Mucosa of descending colon (tissue), 3 donors: ENCODE results near the gene CLDN10. TPM values are rescaled to one million over a fixed set of nuclear protein-coding genes. Genes with fewer than 3 reads are reported as not detected.
"Not testable (repeated sequence)": the region's sequence is repeated elsewhere in the genome, so short reads cannot be mapped to it uniquely, and the experiment has no call there.

ENCODE experiments used
- ATAC-seq: fragments of 200-7000 bp; cut with Tn5 transposase; one replicate; pipeline ENCODE4 v1.9.1; 2020; ENCODE audit warnings: mild to moderate bottlenecking, moderate library complexity
- DNase-seq, 3 donors: peaks; one replicate each; pipeline ENCODE4 v3.0.0-alpha.2; 2020
- H3K36me3 ChIP-seq: fragments of 200-600 bp; one replicate; pipeline ENCODE4 v1.8.0; 2021; ENCODE audit warnings: low read depth, mild to moderate bottlenecking
- H3K4me1 ChIP-seq: fragments of 200-600 bp; one replicate; pipeline ENCODE4 v1.8.0; 2021; ENCODE audit warnings: low read depth, mild to moderate bottlenecking
- H3K4me3 ChIP-seq: fragments of 200-600 bp; one replicate; pipeline ENCODE4 v1.8.0; 2021; ENCODE audit warnings: mild to moderate bottlenecking
- H3K9me3 ChIP-seq: fragments of 200-600 bp; one replicate; pipeline ENCODE4 v1.8.0; 2021; ENCODE audit warnings: mild to moderate bottlenecking
- intact Hi-C, 2 donors: fragments of 100-400 bp; cut with DNase I in 1 of 2; cut with micrococcal nuclease in 1 of 2; formaldehyde crosslinking; loops; one replicate each; pipeline versions ENCODE4 v1.11.0 to v1.11.1; 2022; cut with DNase I, micrococcal nuclease
- total RNA-seq, 3 donors: library from RNA; stranded (reverse); fragmentation: NEBNext Ultra II Directional in 2 of 3; extraction: Animal tissue kit (Norgen Biotek cat#: 25700) in 2 of 3; gene quantifications; one replicate each; pipeline versions ENCODE4 v1.2.1 to v1.2.4, GENCODE V29; 2021 to 2023
- TF ChIP-seq, protein P1 (sequence below): fragments of 200-600 bp; IDR thresholded peaks from one replicate; pipeline ENCODE4 v1.8.0; 2022; ENCODE audit warnings: antibody characterized with exemption, mild to moderate bottlenecking
- donor health status: DM: no; HTN: no; CAD: no; lungs with moderate emphysema.
- donor health status: DM: no; HTN: no; CAD: no.
- donor health status: DM: no; HTN: yes; CAD: no.

The CLDN10 gene
- total RNA-seq, 3 donors from 2014 or later, result 0.43 TPM; not detected in 2

DNA sequence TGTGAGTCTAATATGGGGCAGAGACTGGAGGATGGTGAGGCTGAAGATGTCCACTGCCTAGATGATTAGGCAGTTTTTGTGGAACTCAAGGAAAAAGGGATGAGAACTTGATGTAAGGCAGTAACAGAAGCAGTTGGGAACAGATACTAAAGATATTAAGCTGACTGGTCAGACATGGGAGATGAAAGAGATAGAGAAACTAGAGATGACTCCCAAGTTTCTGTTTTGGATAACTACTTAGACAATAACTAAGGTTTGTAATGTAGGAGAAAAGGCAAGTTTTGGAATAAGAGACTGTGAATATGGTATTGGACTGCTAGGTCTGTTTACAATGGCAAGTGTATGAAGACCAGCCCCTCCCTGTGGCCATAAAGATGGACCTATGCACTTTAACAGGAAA, 43.5 kb upstream of the CLDN10 start:
- Histone ChIP-seq H3K36me3 (no peaks in the 10 kb centered on the region), H3K4me1 (no peaks in the 10 kb centered on the region), H3K4me3 (no peak overlapping the region), H3K9me3 (no peaks in the 10 kb centered on the region)
- intact Hi-C loops, result no loop called here
- no peak for DNase-seq
- ATAC-seq, result no peak
- TF ChIP-seq, protein P1, sequence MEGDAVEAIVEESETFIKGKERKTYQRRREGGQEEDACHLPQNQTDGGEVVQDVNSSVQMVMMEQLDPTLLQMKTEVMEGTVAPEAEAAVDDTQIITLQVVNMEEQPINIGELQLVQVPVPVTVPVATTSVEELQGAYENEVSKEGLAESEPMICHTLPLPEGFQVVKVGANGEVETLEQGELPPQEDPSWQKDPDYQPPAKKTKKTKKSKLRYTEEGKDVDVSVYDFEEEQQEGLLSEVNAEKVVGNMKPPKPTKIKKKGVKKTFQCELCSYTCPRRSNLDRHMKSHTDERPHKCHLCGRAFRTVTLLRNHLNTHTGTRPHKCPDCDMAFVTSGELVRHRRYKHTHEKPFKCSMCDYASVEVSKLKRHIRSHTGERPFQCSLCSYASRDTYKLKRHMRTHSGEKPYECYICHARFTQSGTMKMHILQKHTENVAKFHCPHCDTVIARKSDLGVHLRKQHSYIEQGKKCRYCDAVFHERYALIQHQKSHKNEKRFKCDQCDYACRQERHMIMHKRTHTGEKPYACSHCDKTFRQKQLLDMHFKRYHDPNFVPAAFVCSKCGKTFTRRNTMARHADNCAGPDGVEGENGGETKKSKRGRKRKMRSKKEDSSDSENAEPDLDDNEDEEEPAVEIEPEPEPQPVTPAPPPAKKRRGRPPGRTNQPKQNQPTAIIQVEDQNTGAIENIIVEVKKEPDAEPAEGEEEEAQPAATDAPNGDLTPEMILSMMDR, result no peak

DNA sequence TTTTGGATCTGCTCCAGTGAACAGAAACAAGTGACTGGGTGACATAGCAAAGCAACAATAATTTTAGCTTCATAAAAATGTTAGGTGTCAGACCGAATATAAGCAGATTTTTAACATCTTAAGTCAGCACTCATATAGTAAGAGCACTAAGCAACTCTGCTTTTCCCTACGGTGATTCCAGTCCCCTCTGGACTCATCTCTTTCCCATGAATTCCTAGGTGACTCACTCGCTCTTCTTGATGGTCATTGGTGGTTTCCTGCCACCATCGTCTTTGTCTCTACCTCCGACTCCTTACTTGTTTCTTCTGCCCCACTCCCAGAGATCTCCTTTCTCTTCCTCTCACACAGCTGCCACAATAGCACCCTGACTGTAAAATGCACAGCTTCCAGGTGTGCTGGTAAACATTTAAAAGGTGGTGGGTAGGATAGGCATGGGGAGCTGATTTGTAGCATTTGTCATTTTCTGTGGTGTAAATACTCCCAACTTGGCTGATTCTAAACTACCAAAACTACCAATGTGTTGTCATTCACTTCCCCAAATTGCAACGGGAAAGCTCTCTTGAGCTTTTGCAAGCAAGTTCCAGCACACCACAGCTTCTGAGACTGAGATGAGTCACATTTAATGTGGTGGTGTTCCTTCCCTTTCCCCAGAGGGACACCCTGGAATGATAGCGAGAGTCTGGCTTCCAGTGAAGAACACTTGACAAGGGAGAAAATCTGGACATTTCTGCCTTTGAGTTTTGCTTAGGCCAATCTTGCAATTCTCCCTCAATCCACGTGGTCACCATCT, 42.8 kb upstream of the CLDN10 start:
- DNase-seq, result no peak

DNA sequence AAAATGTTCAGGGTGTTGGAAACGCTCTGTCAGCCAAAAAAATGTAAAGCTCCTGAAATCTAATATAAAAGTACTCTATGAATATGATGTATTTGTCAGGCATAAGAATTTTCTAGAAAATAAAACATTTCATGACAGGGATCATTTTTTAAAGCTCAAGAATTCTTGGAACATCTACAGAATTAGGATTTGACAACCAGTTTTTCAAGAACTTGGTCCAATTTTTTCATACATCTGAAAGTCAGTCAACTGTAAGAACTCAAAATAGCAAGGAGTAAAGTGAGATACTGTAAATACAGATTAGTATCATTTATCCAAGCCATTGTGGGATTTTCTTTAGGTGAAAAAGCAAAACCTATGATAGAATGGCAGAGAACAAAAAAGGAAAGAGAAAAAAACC, 41.6 kb upstream of the CLDN10 start:
- TF ChIP-seq, protein P1, result no peak
- no peaks in the 10 kb centered on the region for H3K36me3 ChIP-seq
- DNase-seq (no peak), ATAC-seq (no peak)
- no peaks in the 10 kb centered on the region for H3K9me3 ChIP-seq
- no peak overlapping the region for H3K4me3 ChIP-seq
- no peaks in the 10 kb centered on the region for H3K4me1 ChIP-seq
- intact Hi-C loops, result no loop called here

More for the DNA sequence above, 42.8 kb upstream of the CLDN10 start:
- no peaks in the 10 kb centered on the region for H3K36me3 ChIP-seq
- no peak overlapping the region for H3K4me3 ChIP-seq
- H3K4me1 ChIP-seq, result no peaks in the 10 kb centered on the region
- TF ChIP-seq, protein P1, result no peak
- H3K9me3 ChIP-seq, result no peaks in the 10 kb centered on the region
- peak; percentile 29 for ATAC-seq
- intact Hi-C loops, result no loop called here

DNA sequence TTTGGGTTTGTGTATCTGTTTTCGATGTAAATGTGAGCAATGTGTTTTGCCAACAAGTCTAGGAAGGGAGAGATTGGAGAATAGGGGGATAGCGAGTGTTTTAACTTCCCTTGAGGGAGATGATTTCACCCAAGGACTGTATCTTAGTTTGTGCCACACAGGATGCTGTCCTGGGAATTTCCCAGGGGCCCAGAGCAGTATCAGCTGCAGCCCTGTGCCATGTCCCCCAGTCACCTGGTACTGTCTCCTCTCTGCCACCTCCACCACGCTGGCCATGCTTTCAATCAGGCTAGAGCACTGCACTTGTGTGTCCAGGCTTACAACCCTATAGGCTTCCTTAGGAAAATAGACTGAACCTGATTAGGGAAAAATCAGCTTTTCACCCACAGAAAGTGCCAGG, 40.1 kb upstream of the CLDN10 start:
- TF ChIP-seq, protein P1, result no peak
- no peaks in the 10 kb centered on the region for H3K9me3 ChIP-seq
- no peaks in the 10 kb centered on the region for H3K36me3 ChIP-seq
- intact Hi-C loops, result no loop called here
- H3K4me1 ChIP-seq, result no peaks in the 10 kb centered on the region
- no peak for DNase-seq
- no peak overlapping the region for H3K4me3 ChIP-seq
- ATAC-seq, result no peak

DNA sequence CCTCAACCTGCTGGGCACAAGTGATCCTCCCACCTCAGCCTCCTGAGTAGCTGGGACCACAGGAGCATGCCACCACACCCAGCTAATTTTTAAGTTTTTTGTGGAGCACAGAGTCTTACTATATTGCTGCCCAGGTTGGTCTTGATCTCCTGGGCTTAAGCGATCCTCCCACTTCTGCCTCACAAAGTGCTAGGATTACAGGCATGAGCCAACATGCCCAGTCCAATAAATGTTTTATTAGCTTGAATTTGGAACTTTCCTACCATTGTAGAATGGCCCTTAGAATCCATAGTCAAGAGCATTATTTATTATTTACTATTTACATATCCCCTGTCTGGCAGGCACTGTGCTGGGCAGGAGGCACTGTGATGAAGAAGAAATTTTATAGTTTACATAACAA, 39.6 kb upstream of the CLDN10 start:
- no peaks in the 10 kb centered on the region for H3K4me1 ChIP-seq
- TF ChIP-seq, protein P1, result no peak
- H3K4me3 ChIP-seq, result no peak overlapping the region
- no peak for DNase-seq
- no peaks in the 10 kb centered on the region for H3K9me3 ChIP-seq
- no peaks in the 10 kb centered on the region for H3K36me3 ChIP-seq
- intact Hi-C loops, result no loop called here
- no peak for ATAC-seq

DNA sequence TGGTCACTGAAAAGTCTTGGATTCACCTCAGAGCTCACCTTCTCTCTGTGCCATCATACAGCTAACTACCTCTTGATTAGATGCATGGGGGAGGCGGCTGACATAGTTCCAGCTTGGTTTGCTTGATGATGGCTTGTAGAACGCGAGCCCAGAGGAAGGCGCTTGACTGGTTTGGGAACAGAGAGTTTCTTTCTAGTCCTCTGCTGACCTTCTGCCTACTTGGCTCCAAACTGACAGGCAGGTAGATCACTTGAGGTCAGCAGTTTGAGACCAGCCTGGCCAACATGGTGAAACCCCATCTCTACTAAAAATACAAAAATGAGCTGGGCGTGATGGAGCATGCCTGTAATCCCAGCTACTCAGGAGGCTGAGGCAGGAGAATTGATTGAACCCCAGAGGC, 36.9 kb upstream of the CLDN10 start:
- H3K4me3 ChIP-seq, DNase-seq, H3K9me3 ChIP-seq, ATAC-seq, intact Hi-C loops, H3K36me3 ChIP-seq, H3K4me1 ChIP-seq: not testable (repeated sequence)
